Dendritic cell treated with granulocyte-macrophage colony-stimulating factor and Interleukin-4, amounts not matched to agents 40 ng/mL and 50 ng/mL, for 4 days (primary cell): ENCODE results near the gene TMEM200C.
"Not testable (repeated sequence)": the region's sequence is repeated elsewhere in the genome, so short reads cannot be mapped to it uniquely, and the experiment has no call there.

Source experiments
- H3K27ac Mint-ChIP-seq: one replicate; pipeline ENCODE4 v1.8.0; 2022; ENCODE audit warnings: mild to moderate bottlenecking, mixed read lengths
- H3K27me3 Mint-ChIP-seq: one replicate; pipeline ENCODE4 v1.8.0; 2022; ENCODE audit warnings: mild to moderate bottlenecking, mixed read lengths
- H3K36me3 Mint-ChIP-seq: one replicate; pipeline ENCODE4 v1.8.0; 2022; ENCODE audit warnings: low read depth, mixed read lengths
- H3K4me1 Mint-ChIP-seq: one replicate; pipeline ENCODE4 v1.8.0; 2022; ENCODE audit warnings: low read depth, mixed read lengths
- H3K4me3 Mint-ChIP-seq: one replicate; pipeline ENCODE4 v1.8.0; 2022; ENCODE audit warnings: mild to moderate bottlenecking, moderate library complexity, mixed read lengths
- H3K9me3 Mint-ChIP-seq: one replicate; pipeline ENCODE4 v1.8.0; 2022; ENCODE audit warnings: mixed read lengths
- intact Hi-C: fragments of 100-400 bp; cut with micrococcal nuclease; formaldehyde crosslinking; loops from one replicate; pipeline ENCODE4 v1.15.0; 2022

TMEM200C gene

DNA sequence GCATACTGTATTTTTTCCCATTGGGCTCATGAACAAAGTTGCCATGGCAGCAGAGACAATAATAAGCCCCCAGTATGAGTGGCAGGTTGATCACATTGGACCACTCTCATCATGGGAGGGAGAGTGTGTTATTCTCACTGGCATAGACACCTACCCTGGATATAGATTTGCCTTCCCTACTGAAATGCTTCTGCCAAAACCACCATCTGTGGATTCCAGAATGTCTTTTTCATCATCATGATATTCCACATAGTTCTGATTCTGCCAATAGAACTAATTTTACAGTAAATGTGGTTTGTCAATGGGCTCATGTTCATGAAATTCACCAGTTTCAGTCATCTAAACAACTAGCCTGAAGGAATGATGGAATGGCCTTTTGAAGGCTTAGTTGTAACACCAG is 18.4 kb downstream of the TMEM200C start:
- no peak overlapping the region for H3K4me3 Mint-ChIP-seq
- intact Hi-C loops: no loop called here
- no peak overlapping the region for H3K27ac Mint-ChIP-seq
- H3K9me3 Mint-ChIP-seq: no peaks in the 10 kb centered on the region
- no peaks in the 10 kb centered on the region for H3K4me1 Mint-ChIP-seq
- H3K27me3 Mint-ChIP-seq: peaks cover 10% of the 10 kb centered on the region
- H3K36me3 Mint-ChIP-seq: no peaks in the 10 kb centered on the region

DNA sequence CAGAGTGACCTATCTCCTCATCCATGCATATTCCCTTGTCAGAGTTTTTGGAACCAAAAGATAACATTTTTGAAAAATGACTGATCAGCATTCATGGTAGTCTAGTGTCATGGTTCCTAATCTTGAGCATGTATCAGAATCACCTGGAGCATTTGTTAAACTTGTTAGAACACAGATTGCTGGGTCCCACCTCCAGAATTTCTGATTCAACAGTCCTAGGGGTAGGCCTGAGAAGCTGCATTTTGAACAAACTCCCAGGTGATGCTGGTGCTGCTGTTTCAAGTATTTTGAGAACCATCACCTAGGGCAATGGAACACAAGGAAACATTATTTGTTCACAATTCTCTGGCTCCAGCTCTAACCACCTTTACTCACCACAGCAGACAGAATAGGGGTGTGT is 21.0 kb downstream of the TMEM200C start:
- Mint-ChIP-seq H3K9me3 (no peaks in the 10 kb centered on the region), H3K4me1 (no peaks in the 10 kb centered on the region), H3K27me3 (peaks cover 8% of the 10 kb centered on the region), H3K4me3 (no peak overlapping the region), H3K27ac (no peak overlapping the region), H3K36me3 (no peaks in the 10 kb centered on the region)
- intact Hi-C loops: no loop called here

DNA sequence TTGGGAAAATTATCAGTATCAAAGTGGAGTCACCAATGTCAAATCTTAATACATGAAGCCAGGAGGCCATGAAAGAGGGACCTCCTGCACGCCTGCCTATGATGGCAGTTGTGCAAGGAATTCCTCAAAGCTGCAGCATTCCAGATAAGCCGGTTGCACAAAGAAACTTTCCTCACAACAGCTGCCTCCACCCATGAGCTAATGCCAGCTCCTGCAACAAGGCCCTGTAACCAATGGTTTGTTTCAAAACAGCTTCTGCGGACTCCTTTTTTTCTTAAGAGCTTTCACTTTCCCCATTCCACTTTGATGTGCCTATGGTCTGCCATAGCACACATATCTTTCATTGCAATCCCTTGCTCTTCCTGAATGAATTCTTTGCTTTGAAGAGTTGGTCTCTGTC is 22.4 kb downstream of the TMEM200C start:
- Mint-ChIP-seq H3K27ac (no peak overlapping the region), H3K36me3 (no peaks in the 10 kb centered on the region), H3K4me1 (no peaks in the 10 kb centered on the region), H3K9me3 (no peaks in the 10 kb centered on the region), H3K27me3 (peaks cover 9% of the 10 kb centered on the region), H3K4me3 (no peak overlapping the region)
- intact Hi-C loops: no loop called here

DNA sequence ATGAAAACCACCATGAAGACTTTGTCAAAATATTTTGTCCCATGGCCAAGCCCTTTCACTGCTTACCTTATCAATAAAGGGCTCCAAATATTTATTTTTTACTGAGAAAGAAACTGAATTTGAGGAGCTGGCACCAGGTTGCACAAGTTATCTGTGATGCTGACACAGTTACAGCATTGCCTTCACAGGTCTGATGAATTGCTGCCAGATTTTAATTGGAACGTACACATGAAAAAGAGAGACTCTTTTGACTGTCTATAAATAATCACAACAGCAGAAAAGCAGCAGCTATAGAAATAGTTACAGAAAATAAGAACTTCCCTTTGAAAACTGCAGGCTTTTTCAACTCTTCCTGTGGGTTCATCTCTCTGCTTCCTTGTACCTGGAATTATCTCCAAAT is 23.9 kb downstream of the TMEM200C start:
- Mint-ChIP-seq H3K4me1 (no peaks in the 10 kb centered on the region), H3K36me3 (no peaks in the 10 kb centered on the region), H3K9me3 (no peaks in the 10 kb centered on the region), H3K27ac (no peak overlapping the region), H3K27me3 (peaks cover 10% of the 10 kb centered on the region), H3K4me3 (no peak overlapping the region)
- intact Hi-C loops: no loop called here

DNA sequence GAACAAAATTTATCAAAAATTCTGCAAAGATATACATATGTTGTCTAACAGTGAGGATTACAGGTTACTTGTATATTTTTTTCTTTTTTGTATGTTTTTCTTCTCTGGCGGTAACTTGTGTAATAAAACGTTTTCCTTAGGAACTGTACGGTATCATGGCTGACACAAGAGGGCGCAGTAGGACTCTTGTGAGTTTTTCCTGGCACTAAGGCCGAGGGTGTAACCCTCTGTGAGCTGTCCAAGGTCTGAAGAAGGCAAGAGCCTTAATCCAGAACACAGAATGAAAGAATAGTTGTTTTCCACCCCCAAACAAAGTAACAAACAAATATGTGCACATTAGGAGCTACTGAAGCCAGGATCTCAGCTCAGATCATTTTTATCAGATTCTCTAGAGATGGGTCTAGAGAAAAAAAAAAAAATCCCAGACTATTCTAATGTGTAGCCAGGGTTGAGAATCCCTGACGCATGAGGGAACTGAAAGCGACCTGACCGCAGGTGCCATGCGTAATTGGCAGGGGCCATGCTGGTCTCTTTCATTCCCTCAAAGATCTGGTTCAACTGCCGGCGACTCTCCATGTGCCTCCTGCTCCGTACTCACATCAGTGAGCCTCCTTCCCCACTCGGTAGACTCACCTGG is 27.0 kb downstream of the TMEM200C start:
- Mint-ChIP-seq H3K4me3 (no peak overlapping the region), H3K4me1 (no peaks in the 10 kb centered on the region), H3K27ac (no peak overlapping the region), H3K9me3 (no peaks in the 10 kb centered on the region), H3K36me3 (no peaks in the 10 kb centered on the region), H3K27me3 (peaks cover 11% of the 10 kb centered on the region)
- intact Hi-C loops: loop anchor here (2.0 kb wide), 1 partner anchor 652 kb away; no protein-coding TSS in a partner anchor

DNA sequence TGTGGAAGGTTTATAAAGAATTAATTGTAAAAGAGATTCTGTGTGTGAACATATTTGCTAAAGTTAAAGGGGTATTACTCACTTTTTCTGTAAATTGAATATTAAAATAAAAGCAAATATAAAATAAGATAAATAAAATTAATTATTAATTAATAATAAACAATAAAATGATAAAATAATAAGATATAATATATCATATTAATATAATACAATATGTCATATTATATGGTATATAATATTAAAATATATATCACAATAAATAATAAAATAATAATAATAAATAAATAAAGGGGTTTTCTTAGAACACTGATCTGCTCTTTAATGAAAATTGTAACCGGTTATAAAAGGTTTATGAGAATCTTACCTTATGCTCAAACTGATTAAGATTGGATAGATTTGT is 29.8 kb downstream of the TMEM200C start:
- no peaks in the 10 kb centered on the region for H3K9me3 Mint-ChIP-seq
- H3K27ac Mint-ChIP-seq: no peak overlapping the region
- H3K27me3 Mint-ChIP-seq: peaks cover 17% of the 10 kb centered on the region
- H3K36me3 Mint-ChIP-seq: no peaks in the 10 kb centered on the region
- H3K4me1 Mint-ChIP-seq: no peaks in the 10 kb centered on the region
- intact Hi-C loops: no loop called here
- H3K4me3 Mint-ChIP-seq: no peak overlapping the region

DNA sequence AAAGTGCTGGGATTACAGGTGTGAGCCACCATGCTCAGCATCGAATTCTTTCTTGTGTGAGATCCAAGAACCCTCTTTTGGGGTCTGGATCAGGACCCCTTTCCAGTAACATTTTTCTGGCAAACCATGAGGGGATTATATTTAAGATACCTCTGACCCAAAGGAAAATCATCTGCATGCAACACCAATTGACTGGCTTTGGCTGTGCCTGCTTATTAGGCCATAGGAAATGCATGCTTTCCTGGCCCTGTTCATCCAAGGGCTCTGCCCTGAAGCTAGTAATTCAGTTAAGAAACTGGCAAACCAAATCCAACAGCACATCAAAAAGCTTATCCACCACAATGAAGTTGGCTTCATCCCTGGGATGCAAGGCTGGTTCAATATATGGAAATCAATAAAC is 33.2 kb downstream of the TMEM200C start:
- H3K36me3 Mint-ChIP-seq, intact Hi-C loops, H3K9me3 Mint-ChIP-seq, H3K27ac Mint-ChIP-seq, H3K4me1 Mint-ChIP-seq, H3K4me3 Mint-ChIP-seq: not testable (repeated sequence)
- peaks cover 22% of the 10 kb centered on the region for H3K27me3 Mint-ChIP-seq

DNA sequence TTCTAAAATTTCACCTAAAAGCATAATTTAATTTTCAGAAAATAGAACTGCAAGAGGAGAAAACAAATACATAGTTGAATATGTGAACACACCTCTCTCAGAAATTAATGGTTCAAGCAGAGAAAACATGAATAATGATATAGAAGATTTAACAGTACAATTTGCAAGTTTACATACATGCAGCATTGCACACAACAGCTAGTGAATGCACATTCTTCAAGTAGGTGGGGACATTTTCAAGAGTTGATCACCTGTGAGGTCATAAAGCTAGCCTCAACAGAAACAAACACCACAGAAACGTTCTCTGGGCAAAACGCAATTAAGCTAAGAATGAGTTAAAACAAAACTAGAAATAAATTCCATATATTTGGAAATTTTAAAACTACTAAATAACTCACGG is 38.1 kb downstream of the TMEM200C start:
- no peaks in the 10 kb centered on the region for H3K4me1 Mint-ChIP-seq
- H3K4me3 Mint-ChIP-seq: no peak overlapping the region
- H3K9me3 Mint-ChIP-seq: no peaks in the 10 kb centered on the region
- H3K27ac Mint-ChIP-seq: no peak overlapping the region
- peaks cover 26% of the 10 kb centered on the region for H3K27me3 Mint-ChIP-seq
- no peaks in the 10 kb centered on the region for H3K36me3 Mint-ChIP-seq
- intact Hi-C loops: no loop called here

DNA sequence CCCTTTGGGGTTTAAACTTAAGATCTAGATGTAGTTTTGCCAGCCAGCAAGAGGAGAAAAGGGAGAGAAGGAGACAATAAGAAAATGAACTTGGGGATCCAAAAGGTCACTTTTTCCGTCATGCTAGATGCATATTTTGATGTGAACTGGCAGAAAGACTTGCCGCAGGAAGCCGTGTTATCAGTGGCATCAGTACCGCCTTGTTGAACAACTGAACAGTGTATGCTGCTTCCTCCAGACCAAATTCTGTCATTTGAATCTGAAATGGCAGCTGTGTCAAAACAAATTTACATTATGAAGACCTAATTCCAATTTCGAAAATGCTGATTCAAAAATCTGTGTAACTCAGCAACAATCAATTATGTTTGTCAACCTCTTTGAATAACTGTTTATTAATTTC is 42.1 kb downstream of the TMEM200C start:
- Mint-ChIP-seq H3K36me3 (no peaks in the 10 kb centered on the region), H3K27me3 (peaks cover 19% of the 10 kb centered on the region), H3K4me3 (no peak overlapping the region), H3K4me1 (no peaks in the 10 kb centered on the region), H3K27ac (no peak overlapping the region), H3K9me3 (no peaks in the 10 kb centered on the region)
- intact Hi-C loops: no loop called here

DNA sequence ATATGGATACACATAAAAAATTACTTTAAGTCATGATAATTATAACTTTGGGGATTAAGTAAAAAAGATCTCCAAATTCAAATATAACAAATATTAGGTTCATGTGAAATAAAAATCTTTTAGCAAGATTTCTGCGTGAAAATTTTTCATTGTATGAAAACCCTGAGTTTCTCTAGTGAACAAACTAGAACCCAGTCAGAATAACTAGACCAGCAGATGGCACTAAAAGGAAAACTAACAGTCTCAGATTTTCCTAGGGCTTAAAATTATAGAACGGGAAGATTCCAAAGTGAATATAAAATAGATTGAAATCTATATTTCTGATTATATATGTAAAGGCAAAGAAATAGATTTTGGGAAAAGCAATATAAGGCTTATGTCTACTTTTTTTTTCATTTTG is 43.3 kb downstream of the TMEM200C start:
- intact Hi-C loops: no loop called here
- Mint-ChIP-seq H3K4me3 (no peak overlapping the region), H3K27me3 (peaks cover 19% of the 10 kb centered on the region), H3K27ac (no peak overlapping the region), H3K36me3 (no peaks in the 10 kb centered on the region), H3K9me3 (no peaks in the 10 kb centered on the region), H3K4me1 (no peaks in the 10 kb centered on the region)

DNA sequence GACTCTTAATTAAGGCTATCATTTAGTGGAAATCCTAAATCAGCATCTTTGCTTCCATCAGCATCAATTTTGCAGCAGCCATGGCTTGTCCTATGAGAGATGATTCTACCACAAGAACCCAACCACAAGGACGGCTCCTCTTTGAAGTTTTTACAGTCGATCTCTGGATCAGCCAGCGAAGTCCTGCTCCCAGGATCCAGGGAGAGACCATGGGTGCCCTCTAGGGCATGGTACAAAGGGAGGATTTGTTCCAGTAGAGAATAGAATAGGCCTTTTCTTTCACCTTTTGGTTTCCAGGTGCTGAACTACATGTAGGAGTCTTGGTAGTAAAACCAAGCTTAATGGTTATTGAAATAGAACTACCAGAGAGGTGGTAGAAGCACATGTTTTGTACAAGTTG is 52.7 kb downstream of the TMEM200C start:
- no peaks in the 10 kb centered on the region for H3K9me3 Mint-ChIP-seq
- peaks cover 14% of the 10 kb centered on the region for H3K27me3 Mint-ChIP-seq
- no peak overlapping the region for H3K4me3 Mint-ChIP-seq
- H3K4me1 Mint-ChIP-seq: no peaks in the 10 kb centered on the region
- H3K27ac Mint-ChIP-seq: no peak overlapping the region
- no peaks in the 10 kb centered on the region for H3K36me3 Mint-ChIP-seq
- intact Hi-C loops: no loop called here

DNA sequence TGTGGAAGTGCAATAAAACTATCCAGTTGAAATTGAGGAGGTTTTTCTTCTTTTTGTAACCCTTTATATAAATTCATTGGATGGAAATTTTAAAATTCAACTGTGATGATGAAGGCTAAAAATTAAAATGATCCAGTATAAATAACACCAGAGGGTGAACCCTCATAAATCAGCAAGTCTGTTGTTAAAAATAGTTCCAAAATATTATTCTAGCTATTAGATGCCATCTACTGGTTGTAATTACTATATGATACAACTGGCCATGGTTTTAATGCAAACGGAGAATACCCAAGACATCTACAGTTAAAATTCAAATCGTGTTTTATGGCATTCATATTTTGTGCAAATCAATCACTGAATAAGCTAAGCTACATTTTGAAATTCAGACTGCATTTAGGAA is 53.8 kb downstream of the TMEM200C start:
- Mint-ChIP-seq H3K36me3 (no peaks in the 10 kb centered on the region), H3K27me3 (peaks cover 13% of the 10 kb centered on the region), H3K4me3 (no peak overlapping the region), H3K4me1 (no peaks in the 10 kb centered on the region), H3K27ac (no peak overlapping the region), H3K9me3 (no peaks in the 10 kb centered on the region)
- intact Hi-C loops: loop anchor here (1.0 kb wide), 1 partner anchor 241 kb away; no protein-coding TSS in a partner anchor

DNA sequence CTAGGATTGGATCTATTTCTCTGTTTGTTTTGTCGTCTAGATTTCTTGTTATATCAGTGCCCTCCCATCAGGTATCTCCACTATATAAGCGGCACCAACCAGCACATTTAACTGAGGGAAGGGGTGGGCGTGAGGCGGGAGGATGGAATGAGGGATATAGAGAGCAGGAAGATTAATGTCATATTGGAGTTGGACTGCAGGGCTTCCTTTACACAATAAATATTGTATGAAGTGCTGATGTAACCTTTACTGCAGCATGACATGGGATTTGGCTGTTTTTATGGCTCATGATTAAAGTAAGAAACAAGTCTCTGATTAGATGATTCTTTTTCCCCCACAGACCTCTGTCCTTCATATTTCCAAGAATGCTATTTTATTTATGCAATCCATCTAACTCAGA is 54.8 kb downstream of the TMEM200C start:
- Mint-ChIP-seq H3K27ac (no peak overlapping the region), H3K4me3 (no peak overlapping the region), H3K4me1 (no peaks in the 10 kb centered on the region), H3K36me3 (no peaks in the 10 kb centered on the region), H3K27me3 (peaks cover 12% of the 10 kb centered on the region), H3K9me3 (no peaks in the 10 kb centered on the region)
- intact Hi-C loops: no loop called here

DNA sequence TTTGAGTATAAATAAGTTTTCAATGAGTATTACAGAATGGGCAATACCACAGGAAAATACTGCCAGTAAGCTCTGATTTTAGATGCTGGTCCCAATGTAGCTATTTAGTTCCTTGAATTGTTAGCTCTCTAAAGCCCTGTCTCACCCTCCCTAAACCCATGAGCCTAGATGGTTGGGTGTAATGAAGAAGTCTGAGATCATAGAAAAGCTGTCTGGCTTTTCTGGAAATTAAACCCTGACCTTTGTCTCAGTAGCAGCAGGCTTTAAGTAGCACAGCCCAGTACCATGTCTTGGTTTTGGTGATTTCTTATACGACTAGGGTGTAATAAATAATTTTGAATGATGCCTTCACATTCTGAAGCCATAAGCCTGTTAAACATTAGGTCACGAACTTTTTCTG is 55.3 kb downstream of the TMEM200C start:
- intact Hi-C loops: no loop called here
- no peaks in the 10 kb centered on the region for H3K4me1 Mint-ChIP-seq
- H3K27ac Mint-ChIP-seq: no peak overlapping the region
- peaks cover 11% of the 10 kb centered on the region for H3K27me3 Mint-ChIP-seq
- H3K4me3 Mint-ChIP-seq: no peak overlapping the region
- no peaks in the 10 kb centered on the region for H3K36me3 Mint-ChIP-seq
- no peaks in the 10 kb centered on the region for H3K9me3 Mint-ChIP-seq

DNA sequence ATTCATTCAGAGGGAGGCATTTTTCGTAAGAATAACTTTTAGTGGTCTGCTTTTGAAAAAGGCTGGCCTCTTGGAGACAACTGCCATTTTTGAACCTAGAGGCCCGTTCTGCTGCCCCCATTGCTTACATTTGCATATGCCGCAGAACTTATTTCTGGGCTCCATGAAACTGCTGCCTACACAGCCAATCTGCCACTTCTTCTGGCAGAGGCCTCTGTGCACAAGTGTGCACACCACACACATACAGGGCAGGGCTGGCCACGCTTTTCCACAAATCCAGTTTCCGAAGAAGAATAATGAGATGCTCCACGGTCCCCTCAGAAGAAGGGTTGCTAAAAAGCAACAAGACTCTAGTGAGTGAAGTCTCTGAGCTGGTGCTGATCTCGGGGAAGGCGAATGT is 56.2 kb downstream of the TMEM200C start:
- no peaks in the 10 kb centered on the region for H3K4me1 Mint-ChIP-seq
- peaks cover 13% of the 10 kb centered on the region for H3K27me3 Mint-ChIP-seq
- no peaks in the 10 kb centered on the region for H3K36me3 Mint-ChIP-seq
- intact Hi-C loops: no loop called here
- no peaks in the 10 kb centered on the region for H3K9me3 Mint-ChIP-seq
- H3K4me3 Mint-ChIP-seq: no peak overlapping the region
- no peak overlapping the region for H3K27ac Mint-ChIP-seq
